Nasal cavity respiratory epithelium epithelial cell of viscerocranial mucosa (primary cell): ENCODE measurements around the gene AIG1. TPM values are rescaled to one million over a fixed set of nuclear protein-coding genes. Genes with fewer than 3 reads are reported as not detected.

Experiments used
- total RNA-seq: library from RNA; depleted of rRNA; stranded (reverse); fragments of >200 nt; gene quantifications from 2 replicates; pipeline ENCODE4 v1.2.3, GENCODE V29; 2014

The AIG1 gene
- 49.8 and 54.3 TPM in 2 replicates for total RNA-seq

GRCh38 chr6:143060806-143061596 lies at the start of gene AIG1:
Gene AIG1 (plus strand): TSS chr6:143060889. CDS start chr6:143060926, 37 bp downstream.

Other genes with a start within 250 kb of the AIG1 start
- 13.0 and 37.2 TPM in 2 replicates for gene HIVEP2, start 115.7 kb upstream of the AIG1 start, total RNA-seq